ENCODE data around the gene MAEL.

GRCh38 chr1:167033646-167034045 is 44.6 kb downstream of the MAEL start:
- TF ChIP-seq CEBPB (IDR thresholded peaks at IDR 0.05; ENCODE audit: low read depth, low read length) = no peak
- no peak for TF ChIP-seq ATF3 (IDR thresholded peaks at IDR 0.05; ENCODE audit: insufficient read depth, low read depth, low read length)
- no peak for TF ChIP-seq EP300 (IDR thresholded peaks at IDR 0.05; ENCODE audit: borderline replicate concordance in 1 of 2, low read depth in 2 of 2, low read length in 2 of 2)
- no peak for TF ChIP-seq POLR2A (IDR thresholded peaks at IDR 0.05; ENCODE audit: control extremely low read depth in 1 of 2, low read depth in 2 of 2, low read length in 2 of 2)
- no peak for TF ChIP-seq EGR1 (IDR thresholded peaks at IDR 0.05; ENCODE audit: borderline replicate concordance, low read depth, low read length)
- no peak for TF ChIP-seq CTCF (IDR thresholded peaks at IDR 0.05; ENCODE audit: control extremely low read depth in 1 of 3, insufficient read depth in 1 of 3, low read depth in 1 of 3, low read length in 3 of 3)
- TF ChIP-seq YY1 (IDR thresholded peaks at IDR 0.05; ENCODE audit: low read depth, low read length) = no peak
- TF ChIP-seq HDAC6 (IDR thresholded peaks at IDR 0.05; ENCODE audit: low read depth, low read length) = no peak
- no peak for TF ChIP-seq RXRA (IDR thresholded peaks at IDR 0.05; ENCODE audit: insufficient read depth, low read depth, low read length)
- TF ChIP-seq EZH2 (IDR thresholded peaks at IDR 0.05; ENCODE audit: low read depth, low read length, severe bottlenecking) = no peak

Data from H1 (cell line).